Measurements from ENCODE around the gene ATXN1. TPM values are rescaled to one million over a fixed set of nuclear protein-coding genes. Genes with fewer than 3 reads are reported as not detected.
A peak's percentile ranks its signal among the peaks of the same experiment; 100 is the strongest.

ATXN1 gene
- total RNA-seq, 1 donor from 2014 or later, result 33.7 TPM

- H3K9me3 Mint-ChIP-seq, result peaks cover 5% of the 10 kb centered on the region
Measured at GRCh38 chr6:16718356-16718755, 42.9 kb downstream of the ATXN1 start.

GRCh38 chr6:16717275-16717942 is 43.9 kb downstream of the ATXN1 start:
- Mint-ChIP-seq H3K27me3 (no peaks in the 10 kb centered on the region), H3K4me3 (no peak overlapping the region), H3K9me3 (peaks cover 5% of the 10 kb centered on the region), H3K4me1 (ENCODE audit: unreplicated experiment) (peaks cover 27% of the 10 kb centered on the region), H3K27ac (no peak overlapping the region), H3K36me3 (peaks cover 11% of the 10 kb centered on the region)
- DNase-seq (ENCODE audit: extremely low spot score, unreplicated experiment), result no peak
- no peak for TF ChIP-seq CTCF (conservative IDR thresholded peaks at IDR 0.05)

More at GRCh38 chr6:16718356-16718755, 42.9 kb downstream of the ATXN1 start:
- DNase-seq (ENCODE audit: extremely low spot score, unreplicated experiment), result no peak
- no peak overlapping the region for H3K4me3 Mint-ChIP-seq
- H3K27me3 Mint-ChIP-seq, result no peaks in the 10 kb centered on the region
- H3K27ac Mint-ChIP-seq, result no peak overlapping the region
- H3K36me3 Mint-ChIP-seq, result peaks cover 4% of the 10 kb centered on the region
- TF ChIP-seq CTCF (conservative IDR thresholded peaks at IDR 0.05), result no peak
- peaks cover 27% of the 10 kb centered on the region for H3K4me1 Mint-ChIP-seq (ENCODE audit: unreplicated experiment)

GRCh38 chr6:16716321-16716858 is 44.9 kb downstream of the ATXN1 start:
- no peak for DNase-seq (ENCODE audit: extremely low spot score, unreplicated experiment)
- H3K4me3 Mint-ChIP-seq, result no peak overlapping the region
- no peaks in the 10 kb centered on the region for H3K27me3 Mint-ChIP-seq

GRCh38 chr6:16713597-16713996 is 47.7 kb downstream of the ATXN1 start:
- H3K4me1 Mint-ChIP-seq (ENCODE audit: unreplicated experiment), result peaks cover 20% of the 10 kb centered on the region
- TF ChIP-seq CTCF (conservative IDR thresholded peaks at IDR 0.05), result no peak
- H3K36me3 Mint-ChIP-seq, result peaks cover 7% of the 10 kb centered on the region
- no peaks in the 10 kb centered on the region for H3K27me3 Mint-ChIP-seq
- H3K27ac Mint-ChIP-seq, result no peak overlapping the region
- H3K9me3 Mint-ChIP-seq, result no peaks in the 10 kb centered on the region
- no peak for DNase-seq (ENCODE audit: extremely low spot score, unreplicated experiment)
- no peak overlapping the region for H3K4me3 Mint-ChIP-seq

More at GRCh38 chr6:16716321-16716858, 44.9 kb downstream of the ATXN1 start:
- Mint-ChIP-seq H3K36me3 (peaks cover 11% of the 10 kb centered on the region), H3K4me1 (ENCODE audit: unreplicated experiment) (peaks cover 24% of the 10 kb centered on the region), H3K27ac (no peak overlapping the region), H3K9me3 (peaks cover 5% of the 10 kb centered on the region)
- TF ChIP-seq CTCF (conservative IDR thresholded peaks at IDR 0.05), result no peak

- Mint-ChIP-seq H3K9me3 (no peaks in the 10 kb centered on the region), H3K4me1 (ENCODE audit: unreplicated experiment) (peaks cover 20% of the 10 kb centered on the region), H3K4me3 (no peak overlapping the region), H3K27ac (peak overlapping the region; percentile 39), H3K27me3 (no peaks in the 10 kb centered on the region), H3K36me3 (peaks cover 7% of the 10 kb centered on the region)
- TF ChIP-seq CTCF (conservative IDR thresholded peaks at IDR 0.05), result peak; percentile 62
- no peak for DNase-seq (ENCODE audit: extremely low spot score, unreplicated experiment)
Measured at GRCh38 chr6:16712931-16713484, 48.3 kb downstream of the ATXN1 start.
